ENCODE results near the gene MRGPRG. TPM values are rescaled to one million over a fixed set of nuclear protein-coding genes. Genes with fewer than 3 reads are reported as not detected.

Gene MRGPRG
- total and polyA plus RNA-seq, 2 donors (not counting 1 experiment from before 2014, with no cell fraction given), result not detected

- H3K27me3 ChIP-seq (ENCODE audit: control insufficient read depth, insufficient read depth, low read length), result peaks cover 26% of the 10 kb centered on the region
- H3K4me3 ChIP-seq (replicated peaks in 1 of 4; ENCODE audit: control extremely low read depth in 1 of 4, insufficient read depth in 1 of 4, low read depth in 3 of 4, low read length in 4 of 4), result no peak overlapping the region
- no peak for TF ChIP-seq CTCF (conservative IDR thresholded peaks at IDR 0.05 in 1 of 2, IDR thresholded peaks at IDR 0.05 in 1 of 2; ENCODE audit: low read depth in 1 of 2, low read length in 2 of 2)
- TF ChIP-seq EZH2 (IDR thresholded peaks at IDR 0.05; ENCODE audit: low read length, missing control alignments), result no peak
- no peak for DNase-seq (ENCODE audit: low read depth in 2 of 2)
- no peaks in the 10 kb centered on the region for H3K36me3 ChIP-seq (ENCODE audit: control insufficient read depth, insufficient read depth, low read length)
- no peak overlapping the region for H3K4me2 ChIP-seq (ENCODE audit: extremely low read depth, insufficient read depth, low read length)
- no peaks in the 10 kb centered on the region for H3K9me3 ChIP-seq (ENCODE audit: control insufficient read depth, insufficient read depth, low read depth, low read length)
- H3K9ac ChIP-seq (ENCODE audit: insufficient read depth, low read length), result no peak overlapping the region
- H2AFZ ChIP-seq (ENCODE audit: low read length), result no peak overlapping the region
- no peaks in the 10 kb centered on the region for H3K4me1 ChIP-seq (ENCODE audit: control insufficient read depth, extremely low read depth, insufficient read depth, low read length)
- no peaks in the 10 kb centered on the region for H3K79me2 ChIP-seq (ENCODE audit: control insufficient read depth, insufficient read depth, low read length)
- H3K27ac ChIP-seq (ENCODE audit: insufficient read depth, low read length), result no peak overlapping the region
- no peaks in the 10 kb centered on the region for H4K20me1 ChIP-seq (ENCODE audit: control insufficient read depth, extremely low read depth, insufficient read depth, low read length)
These were observed 12.3 kb downstream of the MRGPRG start for GRCh38 chr11:3206156-3206921.

GRCh38 chr11:3205261-3206155, 13.1 kb downstream of the MRGPRG start:
- H3K36me3 ChIP-seq (ENCODE audit: control insufficient read depth, insufficient read depth, low read length), result no peaks in the 10 kb centered on the region
- no peaks in the 10 kb centered on the region for H3K4me1 ChIP-seq (ENCODE audit: control insufficient read depth, extremely low read depth, insufficient read depth, low read length)
- H3K27me3 ChIP-seq (ENCODE audit: control insufficient read depth, insufficient read depth, low read length), result peaks cover 28% of the 10 kb centered on the region
- H2AFZ ChIP-seq (ENCODE audit: low read length), result no peak overlapping the region
- H3K9ac ChIP-seq (ENCODE audit: insufficient read depth, low read length), result no peak overlapping the region
- no peak overlapping the region for H3K4me3 ChIP-seq (replicated peaks in 1 of 4; ENCODE audit: control extremely low read depth in 1 of 4, insufficient read depth in 1 of 4, low read depth in 3 of 4, low read length in 4 of 4)
- H3K79me2 ChIP-seq (ENCODE audit: control insufficient read depth, insufficient read depth, low read length), result no peaks in the 10 kb centered on the region
- DNase-seq (ENCODE audit: low read depth in 2 of 2), result peak in 1 of 2 donors; percentile 48
- no peak overlapping the region for H3K4me2 ChIP-seq (ENCODE audit: extremely low read depth, insufficient read depth, low read length)
- H3K9me3 ChIP-seq (ENCODE audit: control insufficient read depth, insufficient read depth, low read depth, low read length), result no peaks in the 10 kb centered on the region
- no peaks in the 10 kb centered on the region for H4K20me1 ChIP-seq (ENCODE audit: control insufficient read depth, extremely low read depth, insufficient read depth, low read length)
- H3K27ac ChIP-seq (ENCODE audit: insufficient read depth, low read length), result no peak overlapping the region
- TF ChIP-seq EZH2 (IDR thresholded peaks at IDR 0.05; ENCODE audit: low read length, missing control alignments) (no peak), CTCF (conservative IDR thresholded peaks at IDR 0.05 in 1 of 2, IDR thresholded peaks at IDR 0.05 in 1 of 2; ENCODE audit: low read depth in 1 of 2, low read length in 2 of 2) (no peak)

All from fibroblast of lung (primary cell).